Measurements from ENCODE around the gene FAM98B. TPM values are rescaled to one million over a fixed set of nuclear protein-coding genes. Genes with fewer than 3 reads are reported as not detected.

FAM98B gene
- polyA plus RNA-seq, 5 donors, result 48.3 to 77.6 (median 55.2) TPM

DNA sequence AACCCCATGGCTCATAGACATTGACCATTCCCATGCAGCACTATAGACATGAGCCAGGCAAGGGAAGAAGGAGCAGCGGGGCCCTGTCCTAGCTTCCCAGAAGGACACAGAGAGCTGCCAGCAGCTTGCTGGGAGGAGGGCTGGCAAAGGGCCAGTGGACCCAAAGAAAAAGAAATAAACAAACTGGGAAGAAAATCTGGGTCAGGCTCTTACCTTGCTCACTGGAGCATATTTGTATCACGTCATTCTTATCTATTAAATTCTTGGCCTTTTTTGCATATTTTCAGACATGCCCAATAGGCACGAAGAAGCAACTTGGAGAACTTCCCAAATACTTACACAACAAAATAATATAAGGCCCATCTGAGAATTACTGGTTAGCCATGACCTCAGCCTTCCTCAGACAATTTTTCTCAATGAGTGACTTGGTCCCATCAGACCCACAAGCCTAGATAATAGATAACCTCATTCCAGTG, 82.3 kb downstream of the FAM98B start:
- no peak for DNase-seq

Other genes starting within 250 kb of the FAM98B start
- gene SPRED1, start 201.3 kb upstream of the FAM98B start, polyA plus RNA-seq (ENCODE audit: insufficient read depth in 1 of 5, insufficient read length in 5 of 5, low replicate concordance in 1 of 5), result 10 to 100 TPM; 32.4 to 42.8 (median 38.4) TPM
- gene RASGRP1, start 110.7 kb downstream of the FAM98B start, polyA plus RNA-seq (ENCODE audit: insufficient read depth in 1 of 5, insufficient read length in 5 of 5, low replicate concordance in 1 of 5), result 1 to 10 TPM in 4 of 5 donors, under 1 TPM in 1; 0.65 to 1.5 (median 1.3) TPM